Spleen (tissue), 11 donors: Measurements from ENCODE around the gene FANCE. TPM values are rescaled to one million over a fixed set of nuclear protein-coding genes. Genes with fewer than 3 reads are reported as not detected.

ENCODE experiments used
- DNase-seq: peaks from one replicate; pipeline ENCODE4 v3.0.0-alpha.2; 2020
- H3K27ac ChIP-seq, 8 donors: fragments of 200-600 bp; sonication (generic) in 7 of 8; 1 replicate in 4 of 8; 2 replicates in 4 of 8; pipeline versions ENCODE4 v1.5.0 to v1.8.0; 2016 to 2021; ENCODE audit warnings: inconsistent platforms in 4 of 8, mild to moderate bottlenecking in 4 of 8, moderate library complexity in 1 of 8
- H3K27me3 ChIP-seq, 7 donors: fragments of 200-600 bp; sonication (generic) in 6 of 7; replicated peaks in 1 of 7; 1 replicate in 4 of 7; 2 replicates in 3 of 7; pipeline versions ENCODE4 v1.5.0 to v1.8.0; 2016 to 2021; ENCODE audit warnings: inconsistent platforms in 3 of 7, mild to moderate bottlenecking in 1 of 7
- H3K36me3 ChIP-seq, 6 donors: fragments of 200-600 bp; sonication (generic) in 5 of 6; 1 replicate in 4 of 6; 2 replicates in 2 of 6; pipeline versions ENCODE4 v1.5.0 to v1.8.0; 2016 to 2021; ENCODE audit warnings: inconsistent platforms in 2 of 6
- H3K4me1 ChIP-seq, 6 donors: fragments of 200-600 bp; sonication (generic) in 5 of 6; 1 replicate in 3 of 6; 2 replicates in 3 of 6; pipeline versions ENCODE4 v1.5.0 to v1.8.0; 2016 to 2021; ENCODE audit warnings: inconsistent platforms in 3 of 6
- H3K4me3 ChIP-seq, 8 donors: fragments of 200-600 bp; sonication (generic) in 7 of 8; 1 replicate in 4 of 8; 2 replicates in 4 of 8; pipeline versions ENCODE4 v1.5.0 to v1.8.0; 2016 to 2021; ENCODE audit warnings: inconsistent platforms in 4 of 8, mild to moderate bottlenecking in 4 of 8, moderate library complexity in 2 of 8
- H3K9me3 ChIP-seq, 8 donors: fragments of 200-600 bp; sonication (generic) in 7 of 8; 1 replicate in 4 of 8; 2 replicates in 4 of 8; pipeline versions ENCODE4 v1.5.0 to v1.8.0; 2016 to 2021; ENCODE audit warnings: inconsistent platforms in 4 of 8
- POLR2A ChIP-seq, 3 donors: fragments of 450-650 bp; IDR thresholded peaks; one replicate each; pipeline ENCODE4 v1.5.1; 2017; ENCODE audit warnings: antibody characterized with exemption in 3 of 3, mild to moderate bottlenecking in 1 of 3
- POLR2AphosphoS5 ChIP-seq, 3 donors: sonication (generic); formaldehyde crosslinking; IDR thresholded peaks; one replicate each; pipeline ENCODE4 v1.5.1; 2017; ENCODE audit warnings: antibody characterized with exemption in 3 of 3
- WGBS, 5 donors: extraction: QIAGEN DNeasy Blood & Tissue Kit in 3 of 5; methylation state at CpG; one replicate each; pipeline versions ENCODE4 v1.1.5 to v1.1.7; 2013 to 2018; 5-methylcytosine and 5-hydroxymethylcytosine counted together
- intact Hi-C: fragments of 100-400 bp; cut with DNase I; formaldehyde crosslinking; loops from one replicate; pipeline ENCODE4 v1.15.0; 2023; ENCODE audit warnings: low total_unique reads
- polyA plus RNA-seq, 3 donors: library from polyadenylated mRNA; stranded (reverse); fragments of 200-250 nt; gene quantifications; one replicate each; pipeline ENCODE4 v1.2.1, GENCODE V29; 2013
- total RNA-seq, 7 donors: library from RNA; depleted of rRNA in 3 of 7; stranded (reverse); fragments of >200 nt in 3 of 7; fragmentation: NEBNext Ultra II Directional in 4 of 7; extraction: Animal tissue kit (Norgen Biotek cat#: 25700) in 4 of 7; gene quantifications; one replicate each; pipeline versions ENCODE4 v1.1.0 to v1.2.1, GENCODE V29; 2016 to 2021
- TF ChIP-seq, protein P1 (sequence below), 11 experiments: fragments of 200-600 bp in 7 of 11; fragments of 450-650 bp in 4 of 11; sonication (generic) in 4 of 11; IDR thresholded peaks in 8 of 11; conservative IDR thresholded peaks in 3 of 11; 1 replicate in 7 of 11; 2 replicates in 4 of 11; pipeline versions ENCODE4 v1.4.0 to v1.8.0; 2016 to 2021; ENCODE audit warnings: antibody characterized with exemption in 11 of 11, inconsistent platforms in 4 of 11, mild to moderate bottlenecking in 1 of 11
- donor health status: healthy with polysubstance abuse.
- donor health status: DM: no; HTN: no; CAD: no; lungs with moderate emphysema.
- donor health status: DM: no; HTN: no; CAD: no.
- donor health status: Bipolar disorder and iron deficiency.
- donor health status: healthy.
- donor health status: DM: no; HTN: no; CAD: no.
- donor health status: DM: yes; HTN: yes; CAD: no.

Gene FANCE
- total and polyA plus RNA-seq, 10 donors, result 2.9 to 5.8 (median 4.2) TPM

GRCh38 chr6:35508027-35508426 lies 55.9 kb downstream of the FANCE start:
- 58 to 84% (median 73%) methylated on average over 2 of the region's 2 CpGs for WGBS, 5 donors
- TF ChIP-seq, protein P1, sequence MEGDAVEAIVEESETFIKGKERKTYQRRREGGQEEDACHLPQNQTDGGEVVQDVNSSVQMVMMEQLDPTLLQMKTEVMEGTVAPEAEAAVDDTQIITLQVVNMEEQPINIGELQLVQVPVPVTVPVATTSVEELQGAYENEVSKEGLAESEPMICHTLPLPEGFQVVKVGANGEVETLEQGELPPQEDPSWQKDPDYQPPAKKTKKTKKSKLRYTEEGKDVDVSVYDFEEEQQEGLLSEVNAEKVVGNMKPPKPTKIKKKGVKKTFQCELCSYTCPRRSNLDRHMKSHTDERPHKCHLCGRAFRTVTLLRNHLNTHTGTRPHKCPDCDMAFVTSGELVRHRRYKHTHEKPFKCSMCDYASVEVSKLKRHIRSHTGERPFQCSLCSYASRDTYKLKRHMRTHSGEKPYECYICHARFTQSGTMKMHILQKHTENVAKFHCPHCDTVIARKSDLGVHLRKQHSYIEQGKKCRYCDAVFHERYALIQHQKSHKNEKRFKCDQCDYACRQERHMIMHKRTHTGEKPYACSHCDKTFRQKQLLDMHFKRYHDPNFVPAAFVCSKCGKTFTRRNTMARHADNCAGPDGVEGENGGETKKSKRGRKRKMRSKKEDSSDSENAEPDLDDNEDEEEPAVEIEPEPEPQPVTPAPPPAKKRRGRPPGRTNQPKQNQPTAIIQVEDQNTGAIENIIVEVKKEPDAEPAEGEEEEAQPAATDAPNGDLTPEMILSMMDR (IDR thresholded peaks at IDR 0.05 in 8 of 11, conservative IDR thresholded peaks at IDR 0.05 in 3 of 11), result no peak
- TF ChIP-seq POLR2AphosphoS5 (IDR thresholded peaks at IDR 0.05), result no peak
- TF ChIP-seq POLR2A (IDR thresholded peaks at IDR 0.05), result no peak
- Histone ChIP-seq H3K4me3 (no peak overlapping the region), H3K27ac (no peak overlapping the region), H3K4me1 (peaks cover 0 to 11% (median 2%) of the 10 kb centered on the region in 6 donors), H3K9me3 (no peaks in the 10 kb centered on the region), H3K27me3 (peaks cover 0 to 79% (median 23%) of the 10 kb centered on the region in 7 donors), H3K36me3 (no peaks in the 10 kb centered on the region)
- DNase-seq, result no peak
- intact Hi-C loops, result no loop called here

DNA sequence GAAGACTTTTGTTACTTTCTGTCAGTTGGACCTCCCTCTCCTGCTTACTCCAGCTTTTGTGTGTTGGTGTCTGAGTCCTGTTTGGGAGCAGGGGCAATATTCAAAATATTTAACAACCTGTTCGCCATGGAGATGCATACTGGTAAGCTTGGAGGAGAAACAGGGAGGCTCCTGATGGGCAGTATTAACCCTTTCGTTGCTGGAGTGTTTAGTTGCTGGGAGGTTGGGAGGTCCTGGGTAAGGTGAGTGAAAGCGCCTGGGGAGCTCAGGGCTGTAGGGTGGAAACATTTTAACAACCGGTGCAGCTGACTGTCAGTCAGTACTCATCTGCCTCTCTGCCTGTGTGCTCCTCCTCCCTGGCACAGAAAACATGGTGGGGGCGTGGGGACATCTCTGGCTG lies 56.4 kb downstream of the FANCE start:
- peaks cover 0 to 11% (median 2%) of the 10 kb centered on the region in 6 donors for H3K4me1 ChIP-seq
- H3K27ac ChIP-seq, result no peak overlapping the region
- H3K27me3 ChIP-seq, result peaks cover 0 to 79% (median 18%) of the 10 kb centered on the region in 7 donors
- TF ChIP-seq POLR2AphosphoS5 (IDR thresholded peaks at IDR 0.05) (no peak), POLR2A (IDR thresholded peaks at IDR 0.05) (no peak)
- TF ChIP-seq, protein P1 (IDR thresholded peaks at IDR 0.05 in 8 of 11, conservative IDR thresholded peaks at IDR 0.05 in 3 of 11), result no peak
- no peak overlapping the region for H3K4me3 ChIP-seq
- no peaks in the 10 kb centered on the region for H3K9me3 ChIP-seq
- H3K36me3 ChIP-seq, result no peaks in the 10 kb centered on the region
- no peak for DNase-seq
- intact Hi-C loops, result no loop called here
- 45 to 75% (median 72%) methylated on average over 5 of the region's 5 CpGs for WGBS, 5 donors

- H3K9me3 ChIP-seq, result no peaks in the 10 kb centered on the region
- no peak overlapping the region for H3K27ac ChIP-seq
- no peaks in the 10 kb centered on the region for H3K36me3 ChIP-seq
- no peak for DNase-seq
- H3K27me3 ChIP-seq, result peaks cover 0 to 54% (median 16%) of the 10 kb centered on the region in 7 donors
- TF ChIP-seq, protein P1 (IDR thresholded peaks at IDR 0.05 in 8 of 11, conservative IDR thresholded peaks at IDR 0.05 in 3 of 11), result no peak
- TF ChIP-seq POLR2AphosphoS5 (IDR thresholded peaks at IDR 0.05) (no peak), POLR2A (IDR thresholded peaks at IDR 0.05) (no peak)
- intact Hi-C loops, result no loop called here
- WGBS, 5 donors, result 51 to 70% (median 56%) methylated on average over 7 of the region's 7 CpGs
- no peak overlapping the region for H3K4me3 ChIP-seq
- peaks cover 0 to 11% (median 2%) of the 10 kb centered on the region in 6 donors for H3K4me1 ChIP-seq
These were observed 58.9 kb downstream of the FANCE start for GRCh38 chr6:35510916-35511561.

GRCh38 chr6:35511562-35511941 lies 59.4 kb downstream of the FANCE start:
- 14 to 26% (median 19%) methylated on average over 22 to 32 of the region's 32 CpGs for WGBS, 5 donors
- Histone ChIP-seq H3K27ac (no peak overlapping the region), H3K27me3 (peaks cover 0 to 48% (median 16%) of the 10 kb centered on the region in 7 donors), H3K36me3 (no peaks in the 10 kb centered on the region), H3K4me1 (peaks cover 0 to 11% (median 2%) of the 10 kb centered on the region in 6 donors), H3K4me3 (peak overlapping the region in 1 of 8 donors; percentile 5), H3K9me3 (no peaks in the 10 kb centered on the region)
- intact Hi-C loops, result no loop called here
- TF ChIP-seq, protein P1 (IDR thresholded peaks at IDR 0.05 in 8 of 11, conservative IDR thresholded peaks at IDR 0.05 in 3 of 11), result no peak
- TF ChIP-seq POLR2A (IDR thresholded peaks at IDR 0.05), result no peak
- no peak for TF ChIP-seq POLR2AphosphoS5 (IDR thresholded peaks at IDR 0.05)
- no peak for DNase-seq
